Esophagus muscularis mucosa (tissue), 4 donors: ENCODE measurements around the gene GRIK4.

ENCODE experiments used
- EP300 ChIP-seq: sonication (generic); formaldehyde crosslinking; IDR thresholded peaks from one replicate; pipeline ENCODE4 v1.6.1; 2017; ENCODE audit warnings: antibody characterized with exemption
- POLR2A ChIP-seq: fragments of 450-650 bp; IDR thresholded peaks from one replicate; pipeline ENCODE4 v1.6.1; 2017; ENCODE audit warnings: antibody characterized with exemption, moderate library complexity, mild to moderate bottlenecking, low read depth
- TF ChIP-seq, protein P1 (sequence below), 3 experiments: fragments of 200-600 bp in 2 of 3; fragments of 450-650 bp in 1 of 3; sonication (generic) in 2 of 3; IDR thresholded peaks; one replicate each; pipeline ENCODE4 v1.5.1; 2017 to 2019; ENCODE audit warnings: antibody characterized with exemption in 3 of 3, mild to moderate bottlenecking in 2 of 3, moderate library complexity in 1 of 3

DNA sequence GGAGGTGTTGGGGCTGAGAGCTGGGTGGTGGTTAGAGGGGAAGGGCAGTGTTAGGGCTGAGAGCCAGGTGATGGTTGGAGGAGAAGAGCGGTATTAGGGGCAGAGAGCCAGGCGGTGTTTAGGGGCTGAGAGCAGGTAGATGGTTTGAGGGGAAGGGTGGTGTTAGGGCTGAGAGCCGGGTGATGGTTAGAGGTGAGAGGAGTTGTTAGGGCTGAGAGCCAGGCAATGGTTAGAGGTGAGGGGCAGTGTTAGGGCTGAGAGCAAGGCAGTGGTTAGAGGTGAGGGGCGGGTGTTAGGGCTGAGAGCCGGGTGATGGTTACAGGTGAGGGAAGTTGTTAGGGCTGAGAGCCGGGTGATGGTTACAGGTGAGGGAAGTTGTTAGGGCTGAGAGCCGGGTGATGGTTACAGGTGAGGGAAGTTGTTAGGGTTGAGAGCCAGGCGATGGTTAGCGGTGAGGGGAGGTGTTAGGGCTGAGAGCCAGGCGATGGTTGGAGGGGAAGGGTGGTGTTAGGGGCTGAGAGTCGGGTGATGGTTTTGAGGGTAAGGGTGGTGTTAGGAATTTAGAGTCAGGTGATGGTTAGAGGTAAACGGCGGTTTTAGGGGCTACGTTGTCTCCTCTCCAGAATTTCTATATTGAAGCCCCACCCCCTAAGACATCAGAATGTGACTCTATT lies 282.4 kb downstream of the GRIK4 start:
- TF ChIP-seq EP300 = no peak
- TF ChIP-seq, protein P1, sequence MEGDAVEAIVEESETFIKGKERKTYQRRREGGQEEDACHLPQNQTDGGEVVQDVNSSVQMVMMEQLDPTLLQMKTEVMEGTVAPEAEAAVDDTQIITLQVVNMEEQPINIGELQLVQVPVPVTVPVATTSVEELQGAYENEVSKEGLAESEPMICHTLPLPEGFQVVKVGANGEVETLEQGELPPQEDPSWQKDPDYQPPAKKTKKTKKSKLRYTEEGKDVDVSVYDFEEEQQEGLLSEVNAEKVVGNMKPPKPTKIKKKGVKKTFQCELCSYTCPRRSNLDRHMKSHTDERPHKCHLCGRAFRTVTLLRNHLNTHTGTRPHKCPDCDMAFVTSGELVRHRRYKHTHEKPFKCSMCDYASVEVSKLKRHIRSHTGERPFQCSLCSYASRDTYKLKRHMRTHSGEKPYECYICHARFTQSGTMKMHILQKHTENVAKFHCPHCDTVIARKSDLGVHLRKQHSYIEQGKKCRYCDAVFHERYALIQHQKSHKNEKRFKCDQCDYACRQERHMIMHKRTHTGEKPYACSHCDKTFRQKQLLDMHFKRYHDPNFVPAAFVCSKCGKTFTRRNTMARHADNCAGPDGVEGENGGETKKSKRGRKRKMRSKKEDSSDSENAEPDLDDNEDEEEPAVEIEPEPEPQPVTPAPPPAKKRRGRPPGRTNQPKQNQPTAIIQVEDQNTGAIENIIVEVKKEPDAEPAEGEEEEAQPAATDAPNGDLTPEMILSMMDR (IDR thresholded peaks at IDR 0.05) = no peak
- TF ChIP-seq POLR2A = no peak
